AG09309 (cell line): ENCODE measurements around the gene TUBGCP6.

Experiments used
- DNase-seq: peaks from one replicate; pipeline ENCODE4 v3.0.0-alpha.2; 2010; ENCODE audit warnings: low read depth
- H3K4me3 ChIP-seq: 2 replicates; pipeline ENCODE4 v1.5.1; 2011; ENCODE audit warnings: mild to moderate bottlenecking, low read depth, low read length, moderate library complexity; ENCODE audit not compliant: control insufficient read depth
- TF ChIP-seq, protein P1 (sequence below): IDR thresholded peaks from 2 replicates; pipeline ENCODE4 v1.5.1; 2011; ENCODE audit warnings: mild to moderate bottlenecking, low read depth, low read length, inconsistent platforms; ENCODE audit not compliant: insufficient read depth, control insufficient read depth; ENCODE audit errors: missing control alignments

Gene TUBGCP6

DNA sequence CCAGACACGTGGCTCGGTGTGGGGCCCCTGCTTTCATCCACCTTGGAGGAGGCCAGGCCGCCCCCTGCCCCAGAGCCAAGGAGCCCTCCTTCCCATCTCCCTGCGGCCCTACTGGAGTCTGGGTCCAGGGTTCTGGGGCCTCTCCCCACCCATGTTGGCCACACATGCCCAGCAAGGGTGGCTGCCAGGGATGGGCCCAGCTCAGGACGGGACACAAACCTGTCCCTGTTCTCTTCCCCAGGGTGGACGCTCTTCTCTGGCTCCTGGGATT lies 69.7 kb downstream of the TUBGCP6 start:
- no peak overlapping the region for H3K4me3 ChIP-seq
- TF ChIP-seq, protein P1, sequence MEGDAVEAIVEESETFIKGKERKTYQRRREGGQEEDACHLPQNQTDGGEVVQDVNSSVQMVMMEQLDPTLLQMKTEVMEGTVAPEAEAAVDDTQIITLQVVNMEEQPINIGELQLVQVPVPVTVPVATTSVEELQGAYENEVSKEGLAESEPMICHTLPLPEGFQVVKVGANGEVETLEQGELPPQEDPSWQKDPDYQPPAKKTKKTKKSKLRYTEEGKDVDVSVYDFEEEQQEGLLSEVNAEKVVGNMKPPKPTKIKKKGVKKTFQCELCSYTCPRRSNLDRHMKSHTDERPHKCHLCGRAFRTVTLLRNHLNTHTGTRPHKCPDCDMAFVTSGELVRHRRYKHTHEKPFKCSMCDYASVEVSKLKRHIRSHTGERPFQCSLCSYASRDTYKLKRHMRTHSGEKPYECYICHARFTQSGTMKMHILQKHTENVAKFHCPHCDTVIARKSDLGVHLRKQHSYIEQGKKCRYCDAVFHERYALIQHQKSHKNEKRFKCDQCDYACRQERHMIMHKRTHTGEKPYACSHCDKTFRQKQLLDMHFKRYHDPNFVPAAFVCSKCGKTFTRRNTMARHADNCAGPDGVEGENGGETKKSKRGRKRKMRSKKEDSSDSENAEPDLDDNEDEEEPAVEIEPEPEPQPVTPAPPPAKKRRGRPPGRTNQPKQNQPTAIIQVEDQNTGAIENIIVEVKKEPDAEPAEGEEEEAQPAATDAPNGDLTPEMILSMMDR: no peak
- DNase-seq: no peak

DNA sequence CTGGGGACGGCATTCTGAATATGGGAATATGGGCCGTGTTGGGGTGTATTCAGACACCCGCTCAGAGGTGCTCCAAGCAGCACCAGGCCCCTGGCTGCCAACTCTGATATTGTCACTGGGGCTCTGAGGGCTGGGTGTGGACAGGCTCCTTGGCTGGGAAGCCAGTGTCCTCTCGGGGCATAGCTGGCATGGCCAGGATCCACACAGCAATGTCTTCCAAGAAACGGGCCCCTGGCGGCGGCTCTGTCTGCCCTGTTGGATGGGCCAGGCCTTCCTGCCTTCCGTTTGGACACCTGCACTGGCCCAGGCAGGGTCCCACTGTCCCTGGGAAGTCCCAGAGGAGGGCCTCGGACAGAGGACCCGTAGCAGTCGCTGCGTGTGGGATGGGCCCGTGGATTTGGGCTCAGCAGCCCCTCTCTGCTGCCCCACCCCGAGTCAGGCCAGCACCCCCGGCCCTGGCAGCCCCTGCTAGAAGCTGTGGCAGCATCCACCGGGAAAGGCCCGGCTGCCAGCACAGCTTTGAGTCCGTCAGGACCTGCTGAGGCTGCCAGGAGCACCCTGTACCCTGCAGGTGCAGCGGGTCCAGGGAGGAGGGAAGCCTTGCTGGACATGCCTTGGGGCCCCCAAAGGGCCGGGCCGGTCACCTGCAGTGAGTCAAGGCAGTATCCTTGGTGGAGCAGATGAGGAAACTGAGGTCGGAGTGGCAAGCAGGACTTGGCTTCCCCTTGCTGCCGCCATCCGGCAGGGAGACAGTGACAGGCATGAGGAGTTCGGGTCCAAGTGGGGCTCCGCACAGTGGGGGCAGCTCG lies 70.2 kb downstream of the TUBGCP6 start:
- H3K4me3 ChIP-seq: no peak overlapping the region
- DNase-seq: no peak
- TF ChIP-seq, protein P1: no peak

DNA sequence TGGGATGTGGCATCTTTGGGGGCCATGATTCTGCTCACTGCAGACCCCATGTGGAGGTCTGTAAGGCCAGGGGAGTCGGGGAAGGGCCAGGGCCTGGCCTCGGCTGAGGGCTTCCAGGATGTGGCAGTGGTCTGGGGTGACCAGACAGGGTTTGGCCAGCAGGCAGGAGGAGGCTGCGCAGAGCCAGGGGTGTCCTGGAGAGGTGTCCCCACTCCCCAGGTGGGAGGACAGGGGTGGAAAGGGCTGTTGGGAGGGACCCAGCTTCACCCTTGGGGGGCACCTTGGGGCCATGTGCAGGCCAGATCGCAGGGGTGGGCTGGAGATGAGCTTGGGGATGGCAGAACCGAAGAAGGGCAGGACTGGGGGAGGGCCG lies 70.9 kb downstream of the TUBGCP6 start:
- no peak for DNase-seq
- H3K4me3 ChIP-seq: no peak overlapping the region
- TF ChIP-seq, protein P1: no peak

DNA sequence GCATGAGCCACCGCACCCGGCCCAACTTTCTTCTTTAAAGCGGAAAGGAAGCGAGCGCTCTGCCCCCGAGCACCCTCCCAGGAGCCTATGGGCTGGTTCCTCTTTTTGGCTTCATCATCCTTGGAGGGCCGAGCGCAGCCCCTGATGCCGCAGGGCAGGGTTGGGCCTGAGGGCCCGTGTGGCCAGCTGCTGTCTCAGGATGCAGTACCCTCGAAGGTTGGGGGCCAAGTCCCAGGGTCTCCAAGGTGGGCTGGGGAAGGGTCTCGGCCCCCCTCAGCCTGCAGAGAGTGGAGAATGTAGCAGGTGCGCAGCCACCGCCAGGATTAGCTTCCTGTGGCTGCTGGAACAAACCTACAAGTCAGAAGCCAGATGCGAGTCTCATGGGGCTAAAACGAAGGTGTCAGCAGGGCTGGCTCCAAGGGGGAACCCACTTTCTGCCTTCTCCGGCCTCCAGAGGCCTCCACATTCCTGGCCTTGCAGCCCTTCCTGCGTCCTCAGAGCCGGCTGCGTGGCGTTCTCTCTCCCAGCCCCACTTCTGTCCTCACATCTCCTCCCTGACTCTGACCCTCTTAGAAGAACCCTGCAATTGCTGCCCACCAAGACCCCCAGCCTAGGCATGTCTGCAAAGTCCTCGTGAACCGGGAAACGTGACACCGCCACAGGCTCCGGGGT lies 71.4 kb downstream of the TUBGCP6 start:
- no peak for DNase-seq
- TF ChIP-seq, protein P1: no peak
- no peak overlapping the region for H3K4me3 ChIP-seq

DNA sequence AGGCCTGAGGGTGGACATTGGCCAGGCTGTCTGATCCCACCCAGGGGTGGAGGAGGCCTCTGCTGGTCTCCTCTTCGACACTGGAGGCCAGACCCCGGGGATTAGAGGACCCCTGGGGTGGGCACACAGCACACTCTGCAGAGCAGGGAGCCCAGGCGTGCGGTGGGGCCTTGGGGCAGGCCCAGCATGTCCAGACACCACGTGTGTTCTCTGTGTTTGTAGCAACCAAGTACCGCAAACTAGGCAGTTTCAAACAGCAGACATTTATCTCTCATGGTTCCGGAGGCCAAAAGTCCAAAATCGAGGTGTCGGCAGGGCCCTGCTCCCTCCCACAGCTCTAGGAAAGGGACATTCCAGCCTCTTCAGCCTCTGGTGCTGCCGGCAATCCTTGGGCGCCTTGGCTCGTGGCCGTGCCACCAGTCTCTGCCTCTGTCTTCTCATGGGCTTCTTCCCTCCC lies 72.8 kb downstream of the TUBGCP6 start:
- H3K4me3 ChIP-seq: no peak overlapping the region
- DNase-seq: no peak
- TF ChIP-seq, protein P1: no peak

DNA sequence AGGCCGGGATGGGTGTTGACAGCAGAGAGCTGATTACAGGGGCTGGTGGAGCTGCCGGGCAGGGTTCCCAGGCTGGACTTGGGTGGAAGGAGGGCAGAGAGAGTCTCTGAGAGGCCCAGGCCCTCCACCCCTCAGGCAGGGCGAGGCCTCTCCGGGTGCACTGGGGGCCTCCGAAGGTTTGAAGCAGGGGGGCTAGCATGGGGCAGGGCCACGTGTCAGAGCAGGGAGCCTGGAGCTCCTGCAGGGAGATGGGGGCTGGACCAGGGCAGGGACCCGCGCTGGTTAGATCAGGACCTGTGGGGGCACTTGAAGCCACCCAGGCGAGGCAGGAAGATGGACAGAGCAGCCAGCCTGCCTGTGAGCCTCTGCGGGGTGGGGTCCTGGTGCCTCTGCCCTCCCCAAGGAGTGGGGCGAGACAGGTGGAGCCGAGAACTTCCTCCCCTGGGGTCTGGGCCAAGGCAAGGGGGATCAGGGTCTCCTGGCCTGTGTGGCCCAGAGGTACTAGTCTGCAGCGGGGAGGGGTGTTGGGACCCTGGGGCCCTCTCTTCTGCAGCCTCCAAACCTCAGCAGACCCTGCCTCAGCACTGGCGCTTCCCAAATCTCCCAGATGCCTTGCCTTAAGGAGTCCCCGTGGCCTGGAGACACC lies 73.4 kb downstream of the TUBGCP6 start:
- TF ChIP-seq, protein P1: no peak
- DNase-seq: no peak
- H3K4me3 ChIP-seq: no peak overlapping the region
